ENCODE results near the gene RC3H1. TPM values are rescaled to one million over a fixed set of nuclear protein-coding genes. Genes with fewer than 3 reads are reported as not detected.

The RC3H1 gene
- total and polyA plus RNA-seq, 2 of the 8 experiments (the other 6 are each of a cell fraction or from before 2014, with no cell fraction given): 7.4 to 32.2 TPM

GRCh38 chr1:174058624-174059023, 36.5 kb upstream of the RC3H1 start:
- FAIRE-seq (no peak), DNase-seq (ENCODE audit: low read depth in 1 of 2, low spot score in 2 of 2) (no peak)
- Histone ChIP-seq H3K27ac (ENCODE audit: low read depth, low read length) (no peak overlapping the region), H2BK120ac (replicated peaks; ENCODE audit: low read depth, low read length) (no peak overlapping the region), H3K14ac (ENCODE audit: insufficient read length) (no peak overlapping the region), H2BK12ac (ENCODE audit: low read depth, low read length) (no peak overlapping the region), H2AFZ (ENCODE audit: low read length) (no peak overlapping the region), H3K79me2 (ENCODE audit: control insufficient read depth in 1 of 2, insufficient read depth in 2 of 2, low read length in 2 of 2) (no peaks in the 10 kb centered on the region), H3K4me3 (ENCODE audit: extremely low read depth in 1 of 4, insufficient read depth in 2 of 4, low read depth in 3 of 4, low read length in 4 of 4) (no peak overlapping the region), H4K8ac (ENCODE audit: extremely low read depth, insufficient read depth, low read length) (no peak overlapping the region), H2BK20ac (ENCODE audit: low read length) (no peak overlapping the region), H3K27me3 (replicated peaks in 1 of 4; ENCODE audit: control insufficient read depth in 3 of 4, extremely low read depth in 1 of 4, insufficient read depth in 3 of 4, low read length in 3 of 4) (no peaks in the 10 kb centered on the region), H3K36me3 (ENCODE audit: control insufficient read depth in 2 of 4, insufficient read depth in 4 of 4, low read length in 3 of 4) (no peaks in the 10 kb centered on the region), H3K23ac (ENCODE audit: insufficient read length) (no peak overlapping the region), H3K9ac (replicated peaks in 1 of 4; ENCODE audit: extremely low read depth in 1 of 4, low read depth in 3 of 4, low read length in 3 of 4) (no peak overlapping the region), H3K4ac (replicated peaks; ENCODE audit: insufficient read length, low read depth, low read length) (no peak overlapping the region), H3K18ac (ENCODE audit: extremely low read depth, low read length) (no peak overlapping the region), H3K56ac (replicated peaks; ENCODE audit: insufficient read length, low read depth, low read length) (no peak overlapping the region), H2BK5ac (ENCODE audit: low read depth, low read length) (no peak overlapping the region), H4K91ac (replicated peaks; ENCODE audit: insufficient read length, low read length) (no peak overlapping the region), H4K20me1 (replicated peaks in 1 of 2; ENCODE audit: control insufficient read depth in 1 of 2, insufficient read depth in 2 of 2, low read length in 2 of 2) (no peaks in the 10 kb centered on the region), H2BK15ac (ENCODE audit: low read length) (no peak overlapping the region), H2AK5ac (ENCODE audit: low read depth, low read length) (no peak overlapping the region), H3K23me2 (ENCODE audit: low read depth, low read length) (no peaks in the 10 kb centered on the region), H3K9me3 (ENCODE audit: insufficient read depth in 2 of 2, low read depth in 1 of 2, low read length in 1 of 2) (no peaks in the 10 kb centered on the region), H3K4me2 (ENCODE audit: insufficient read depth in 1 of 2, low read depth in 2 of 2, low read length in 2 of 2) (no peak overlapping the region), H3K79me1 (ENCODE audit: low read depth, low read length) (no peaks in the 10 kb centered on the region), H3K4me1 (replicated peaks in 1 of 4; ENCODE audit: control insufficient read depth in 3 of 4, insufficient read depth in 4 of 4, low read length in 3 of 4) (no peaks in the 10 kb centered on the region), H4K5ac (ENCODE audit: insufficient read length, low read depth, low read length) (no peak overlapping the region)
- TF ChIP-seq ASH2L (IDR thresholded peaks at IDR 0.05; ENCODE audit: low read length) (no peak), RFX5 (IDR thresholded peaks at IDR 0.05; ENCODE audit: borderline replicate concordance, low read depth, low read length) (no peak), FOSL1 (IDR thresholded peaks at IDR 0.05; ENCODE audit: insufficient read depth, low read depth, low read length) (no peak), SAP30 (IDR thresholded peaks at IDR 0.05; ENCODE audit: insufficient read depth, insufficient replicate concordance, low read length) (no peak), SUZ12 (IDR thresholded peaks at IDR 0.05; ENCODE audit: low read length) (no peak), RAD21 (IDR thresholded peaks at IDR 0.05 in 1 of 2, conservative IDR thresholded peaks at IDR 0.05 in 1 of 2; ENCODE audit: low read depth in 2 of 2, low read length in 2 of 2) (no peak), SIRT6 (IDR thresholded peaks at IDR 0.05; ENCODE audit: low read length) (no peak)
- POLR2A ChIA-PET (ENCODE audit: partially characterized antibody): interaction anchor here (0.9 to 1.0 kb wide), 2 partner anchors 36 to 190 kb away, joined by 3 read pairs; partner anchors contain the start of genes RC3H1 and ZBTB37
- CTCF ChIA-PET (ENCODE audit: partially characterized antibody): no interaction called here
- 93% methylated on average over 4 of the region's 4 CpGs; no CpG with 5 or more reads in 1 of the 2 experiments for WGBS, 2 experiments (ENCODE audit: extremely low coverage in 1 of 2, insufficient coverage in 1 of 2, insufficient read length in 1 of 2, insufficient replicate concordance in 2 of 2, low coverage in 1 of 2, low lambda C conversion rate in 2 of 2, missing lambda C conversion rate in 1 of 2)

All from H1 (cell line).